Transverse colon (tissue), 4 donors: ENCODE measurements around the gene RAB17.

Experiments
- EP300 ChIP-seq: sonication (generic); formaldehyde crosslinking; IDR thresholded peaks from one replicate; pipeline ENCODE4 v1.6.1; 2017; ENCODE audit warnings: antibody characterized with exemption, low read depth
- POLR2A ChIP-seq: fragments of 450-650 bp; IDR thresholded peaks from one replicate; pipeline ENCODE4 v1.6.1; 2016; ENCODE audit warnings: antibody characterized with exemption, mild to moderate bottlenecking, moderate library complexity
- POLR2AphosphoS5 ChIP-seq, 3 donors: sonication (generic); formaldehyde crosslinking; IDR thresholded peaks; one replicate each; pipeline ENCODE4 v1.6.1; 2016; ENCODE audit warnings: antibody characterized with exemption in 3 of 3
- TF ChIP-seq, protein P1 (sequence below), 5 experiments: fragments of 200-600 bp in 3 of 5; fragments of 450-650 bp in 2 of 5; sonication (generic) in 3 of 5; IDR thresholded peaks; 1 replicate in 2 of 5; 2 replicates in 3 of 5; pipeline ENCODE4 v1.5.1; 2016 to 2017; ENCODE audit warnings: antibody characterized with exemption in 5 of 5, inconsistent platforms in 3 of 5, mild to moderate bottlenecking in 2 of 5, moderate library complexity in 1 of 5

DNA sequence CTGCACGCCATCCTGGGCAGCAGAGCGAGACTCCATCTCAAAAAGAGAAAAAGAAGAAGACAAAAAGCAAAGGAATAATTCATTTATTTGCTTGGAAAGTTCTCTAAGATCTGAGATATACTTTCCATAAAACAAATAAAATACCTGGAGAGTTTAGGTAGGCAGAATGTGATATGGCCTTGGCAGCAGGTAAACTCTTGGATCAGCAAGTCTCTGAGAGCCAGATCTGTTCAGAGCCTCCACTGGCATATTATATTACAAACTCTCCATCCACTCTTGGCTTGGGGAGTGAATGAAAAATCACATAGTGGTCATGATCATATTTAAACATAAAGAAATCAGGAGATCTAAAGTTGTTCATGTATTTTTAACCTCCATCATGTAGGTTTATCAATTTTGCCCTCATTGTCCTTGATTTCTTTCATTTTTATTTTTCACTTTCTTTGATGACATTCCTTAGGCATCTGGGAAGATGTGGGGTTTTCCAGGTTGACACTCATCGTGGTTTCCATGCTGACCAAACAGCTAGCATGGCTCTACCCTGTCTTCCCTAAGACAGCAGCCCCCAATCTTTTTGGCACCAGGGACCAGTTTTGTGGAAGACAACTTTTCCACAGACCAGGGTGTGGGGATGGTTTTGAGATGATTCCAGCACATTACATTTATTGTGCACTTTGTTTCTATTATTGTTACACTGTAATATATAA lies 47.0 kb upstream of the RAB17 start:
- TF ChIP-seq, protein P1, sequence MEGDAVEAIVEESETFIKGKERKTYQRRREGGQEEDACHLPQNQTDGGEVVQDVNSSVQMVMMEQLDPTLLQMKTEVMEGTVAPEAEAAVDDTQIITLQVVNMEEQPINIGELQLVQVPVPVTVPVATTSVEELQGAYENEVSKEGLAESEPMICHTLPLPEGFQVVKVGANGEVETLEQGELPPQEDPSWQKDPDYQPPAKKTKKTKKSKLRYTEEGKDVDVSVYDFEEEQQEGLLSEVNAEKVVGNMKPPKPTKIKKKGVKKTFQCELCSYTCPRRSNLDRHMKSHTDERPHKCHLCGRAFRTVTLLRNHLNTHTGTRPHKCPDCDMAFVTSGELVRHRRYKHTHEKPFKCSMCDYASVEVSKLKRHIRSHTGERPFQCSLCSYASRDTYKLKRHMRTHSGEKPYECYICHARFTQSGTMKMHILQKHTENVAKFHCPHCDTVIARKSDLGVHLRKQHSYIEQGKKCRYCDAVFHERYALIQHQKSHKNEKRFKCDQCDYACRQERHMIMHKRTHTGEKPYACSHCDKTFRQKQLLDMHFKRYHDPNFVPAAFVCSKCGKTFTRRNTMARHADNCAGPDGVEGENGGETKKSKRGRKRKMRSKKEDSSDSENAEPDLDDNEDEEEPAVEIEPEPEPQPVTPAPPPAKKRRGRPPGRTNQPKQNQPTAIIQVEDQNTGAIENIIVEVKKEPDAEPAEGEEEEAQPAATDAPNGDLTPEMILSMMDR (IDR thresholded peaks at IDR 0.05) = no peak
- no peak for TF ChIP-seq EP300
- TF ChIP-seq POLR2A = no peak
- no peak for TF ChIP-seq POLR2AphosphoS5 (IDR thresholded peaks at IDR 0.05)
